D341Med (cell line): ENCODE data around the gene NDUFV1.

Experiments used
- DNase-seq: peaks from one replicate; pipeline ENCODE4 v3.0.0; 2012; ENCODE audit warnings: low spot score

NDUFV1 gene

DNA sequence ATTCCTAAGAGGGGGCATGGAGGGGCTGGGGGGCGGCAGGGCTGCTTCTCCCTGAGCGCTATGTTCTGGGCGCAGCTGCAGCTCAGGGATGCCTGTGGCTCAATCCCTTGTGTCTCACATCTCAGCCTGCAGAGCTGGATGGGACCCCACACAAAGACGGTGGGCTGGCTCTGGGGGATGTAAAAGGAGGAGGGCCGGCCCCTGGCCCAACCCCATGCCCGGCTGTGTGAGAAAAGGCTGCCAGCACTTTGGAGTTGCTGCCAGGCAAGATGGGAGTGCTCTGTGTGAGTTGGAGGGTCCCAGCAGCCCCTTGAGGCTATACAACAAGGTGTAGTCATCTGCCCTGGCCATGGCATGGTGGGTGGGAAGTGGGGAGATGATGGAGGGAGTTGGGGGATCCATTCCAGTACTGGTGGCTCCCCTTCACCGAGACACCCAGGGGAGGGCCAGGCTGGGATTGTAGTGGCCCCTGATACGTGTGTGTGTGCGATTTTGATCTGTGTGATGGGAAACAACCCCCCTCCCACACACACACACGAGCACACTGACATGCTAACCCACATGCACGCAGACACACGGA is 34.1 kb downstream of the NDUFV1 start:
- DNase-seq: no peak

DNA sequence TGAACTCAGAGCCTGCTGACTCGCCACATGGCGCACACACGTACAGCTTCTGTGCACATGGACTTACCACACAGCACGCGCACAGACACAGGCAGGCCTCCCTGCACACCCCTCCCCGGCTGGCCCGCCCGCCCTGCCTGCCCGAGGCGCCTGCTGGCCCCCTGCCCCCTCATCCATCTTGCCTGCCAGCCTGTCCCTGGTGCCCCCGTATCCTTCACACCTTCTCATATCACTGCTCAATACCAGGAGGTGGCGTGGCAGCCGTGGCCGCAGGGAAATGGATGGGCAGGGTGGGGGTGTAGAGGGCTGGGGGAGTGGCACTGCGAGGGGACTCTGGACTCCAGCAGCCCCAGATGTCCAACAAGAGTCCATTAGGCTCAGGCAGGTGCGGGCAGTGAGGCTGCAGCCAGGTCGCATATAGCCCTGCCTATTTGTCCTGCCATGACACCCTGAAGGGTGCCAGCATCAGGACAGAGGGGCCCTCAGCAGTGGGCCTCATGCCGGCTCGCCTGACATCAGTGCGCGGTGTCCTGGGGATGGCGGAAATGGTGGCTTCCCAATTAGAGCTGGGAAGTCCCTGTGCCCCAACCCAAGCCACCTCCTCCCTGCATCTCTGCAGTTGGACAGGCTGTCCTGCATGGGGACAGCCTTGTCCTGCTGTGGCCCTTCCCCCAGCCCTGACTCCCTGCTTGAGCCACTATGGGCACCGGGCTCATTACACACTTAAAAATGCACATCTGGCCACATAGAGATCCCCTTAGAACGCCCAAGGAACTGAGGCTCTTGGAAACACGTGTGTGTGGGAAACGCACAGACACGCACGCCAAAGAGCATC is 34.8 kb downstream of the NDUFV1 start:
- DNase-seq: peak; percentile 36

DNA sequence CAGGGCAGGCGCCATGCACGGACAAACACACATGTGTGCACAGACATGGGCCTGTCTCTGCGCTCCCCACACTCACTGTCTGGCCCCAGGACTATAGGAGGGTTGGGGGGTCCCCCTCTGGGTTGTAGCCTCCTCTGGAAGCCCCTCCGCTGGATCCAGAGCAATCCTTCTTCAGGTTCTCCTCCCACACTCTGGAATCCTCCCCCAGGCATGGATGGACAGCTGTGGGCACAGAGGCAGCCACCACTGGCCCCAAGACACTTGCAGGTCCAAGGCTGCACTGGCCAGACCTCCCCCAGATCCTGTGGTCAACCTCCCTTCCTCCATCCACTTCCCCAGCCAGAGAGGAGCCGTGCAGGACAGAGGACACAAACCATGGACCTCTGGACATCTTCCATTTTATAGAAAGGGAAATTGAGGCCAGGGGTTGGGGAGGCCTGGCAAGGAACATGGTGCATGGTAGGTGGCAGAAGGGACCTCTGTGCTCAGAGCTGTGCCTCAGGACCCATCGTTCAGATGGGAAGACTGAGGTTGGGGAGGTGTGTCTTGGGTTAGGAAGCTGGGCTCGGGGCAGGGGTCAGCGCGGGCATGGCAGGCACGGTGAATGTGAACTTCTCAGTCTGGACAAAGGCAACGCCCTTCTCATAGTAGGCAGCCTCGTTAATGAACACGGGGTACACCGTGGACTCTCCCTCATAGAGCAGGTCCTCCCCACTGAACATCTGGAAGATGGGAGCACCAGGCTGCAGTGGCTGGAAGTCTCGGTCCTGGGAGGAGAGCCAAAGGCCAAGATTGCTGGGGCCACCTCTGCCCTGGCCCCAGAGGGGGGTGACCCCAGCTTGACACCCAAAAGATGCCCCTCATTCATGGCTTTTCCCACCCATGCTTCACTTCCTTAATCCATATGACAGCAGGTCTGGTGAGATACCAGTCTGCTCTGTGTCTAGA is 35.7 kb downstream of the NDUFV1 start:
- peak; percentile 17 for DNase-seq

DNA sequence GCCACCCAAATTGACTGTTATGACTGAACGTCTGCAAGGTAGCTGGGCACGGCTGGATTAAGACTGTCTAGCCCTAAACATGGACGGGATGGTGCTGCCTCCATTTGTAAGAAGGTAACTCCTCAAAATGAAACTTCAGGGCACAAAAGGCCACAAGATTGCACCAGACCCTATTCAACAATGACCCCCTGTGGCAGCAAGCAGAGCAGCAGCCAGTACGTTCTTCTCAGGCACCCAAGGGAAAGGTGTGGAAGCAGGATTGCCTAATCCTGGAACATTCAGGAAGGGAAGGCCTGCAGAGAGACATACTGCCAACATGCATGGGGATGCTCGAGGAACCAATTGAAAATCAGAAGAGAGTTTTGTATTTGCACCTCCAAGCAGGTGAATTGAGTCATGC is 37.3 kb downstream of the NDUFV1 start:
- DNase-seq: no peak

DNA sequence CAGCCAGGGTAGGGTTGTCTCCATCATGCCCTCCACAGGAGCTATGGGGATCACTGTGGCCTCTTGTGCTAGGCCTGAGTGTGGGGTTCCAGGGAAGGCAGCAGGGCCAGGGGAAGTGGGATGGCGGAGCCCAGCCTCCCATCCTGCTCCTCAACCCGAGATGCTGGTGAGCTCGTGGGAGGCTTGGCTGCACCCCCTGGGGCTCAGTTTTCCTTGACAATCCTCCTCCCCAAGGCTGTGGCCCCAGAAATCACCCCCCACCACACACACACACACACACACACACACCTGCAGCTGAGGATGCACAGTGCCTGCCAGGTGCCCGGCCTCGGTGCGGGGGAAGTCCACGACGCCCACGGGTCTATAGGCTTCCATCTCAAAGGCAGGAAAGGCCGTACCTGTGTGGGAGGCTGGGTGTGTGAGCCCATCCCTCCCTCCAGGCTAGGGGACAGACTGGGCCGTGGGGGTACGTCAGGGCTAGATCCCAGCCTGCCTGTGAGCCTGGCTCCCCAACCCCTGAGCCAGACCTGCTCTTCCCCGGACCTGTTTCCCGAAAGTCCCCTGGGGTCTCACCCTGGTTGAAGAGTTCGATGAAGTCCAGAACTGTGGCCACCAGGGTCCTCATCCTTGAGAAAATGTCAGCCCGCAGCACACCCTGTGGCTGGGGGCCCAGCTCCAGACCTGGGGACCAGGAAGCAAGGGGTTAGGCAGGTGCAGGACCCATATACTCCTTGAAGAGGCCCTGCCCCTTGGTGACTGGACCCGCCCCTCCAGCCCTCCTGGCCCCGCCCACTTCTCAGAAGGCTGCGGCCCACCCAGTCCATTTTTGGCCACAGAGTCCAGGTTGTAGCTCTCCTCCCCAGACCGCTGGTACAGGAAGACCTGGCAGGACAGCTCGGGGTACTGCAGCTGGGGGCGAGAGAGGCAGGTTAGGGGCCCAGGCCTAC is 38.0 kb downstream of the NDUFV1 start:
- DNase-seq: no peak

DNA sequence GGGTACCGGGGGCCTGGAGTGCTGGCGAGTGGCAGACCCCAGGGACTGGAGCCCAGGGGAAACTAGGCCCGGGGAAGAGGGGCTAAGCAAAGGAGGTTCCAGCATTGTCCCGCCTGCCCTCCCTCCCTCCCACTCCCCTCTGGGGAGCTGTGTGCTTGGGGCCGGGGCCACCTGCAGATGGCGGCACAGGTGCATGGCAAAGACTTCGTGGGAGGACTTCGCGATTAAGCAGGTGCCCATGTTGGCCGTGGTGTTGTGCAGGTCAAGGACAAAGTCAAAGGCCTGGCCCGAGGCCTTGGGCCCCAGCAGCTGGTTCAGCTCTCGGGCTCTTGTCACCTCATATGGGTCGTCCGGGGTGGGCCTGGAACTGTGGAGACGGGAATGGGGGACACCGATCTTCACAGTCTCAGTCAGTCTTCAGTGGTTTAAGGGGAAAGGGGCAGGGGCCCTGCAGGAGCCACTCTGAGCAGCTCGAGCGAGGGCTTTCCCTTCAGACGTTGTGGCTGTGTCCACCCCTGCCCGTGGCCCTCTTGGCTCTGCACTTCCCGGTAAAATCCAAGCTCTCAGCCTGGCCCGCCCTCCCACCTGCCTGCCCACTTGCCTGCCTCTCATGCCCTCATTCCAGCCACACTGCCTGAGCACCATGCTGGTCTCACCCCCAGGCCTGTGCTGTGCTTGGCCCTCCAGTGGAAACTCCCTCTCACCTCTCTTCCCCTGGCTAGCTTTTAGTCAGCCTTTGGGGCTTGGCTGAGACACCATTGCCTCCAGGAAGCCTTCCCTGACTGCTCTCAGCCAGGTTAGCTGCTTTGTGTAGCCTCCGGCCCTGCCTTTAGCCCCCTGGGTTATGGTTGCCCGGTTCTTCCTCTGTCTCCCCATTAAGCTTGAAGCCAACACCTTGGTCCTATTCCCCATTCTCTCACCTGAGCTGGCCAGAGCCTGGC is 39.1 kb downstream of the NDUFV1 start:
- no peak for DNase-seq

DNA sequence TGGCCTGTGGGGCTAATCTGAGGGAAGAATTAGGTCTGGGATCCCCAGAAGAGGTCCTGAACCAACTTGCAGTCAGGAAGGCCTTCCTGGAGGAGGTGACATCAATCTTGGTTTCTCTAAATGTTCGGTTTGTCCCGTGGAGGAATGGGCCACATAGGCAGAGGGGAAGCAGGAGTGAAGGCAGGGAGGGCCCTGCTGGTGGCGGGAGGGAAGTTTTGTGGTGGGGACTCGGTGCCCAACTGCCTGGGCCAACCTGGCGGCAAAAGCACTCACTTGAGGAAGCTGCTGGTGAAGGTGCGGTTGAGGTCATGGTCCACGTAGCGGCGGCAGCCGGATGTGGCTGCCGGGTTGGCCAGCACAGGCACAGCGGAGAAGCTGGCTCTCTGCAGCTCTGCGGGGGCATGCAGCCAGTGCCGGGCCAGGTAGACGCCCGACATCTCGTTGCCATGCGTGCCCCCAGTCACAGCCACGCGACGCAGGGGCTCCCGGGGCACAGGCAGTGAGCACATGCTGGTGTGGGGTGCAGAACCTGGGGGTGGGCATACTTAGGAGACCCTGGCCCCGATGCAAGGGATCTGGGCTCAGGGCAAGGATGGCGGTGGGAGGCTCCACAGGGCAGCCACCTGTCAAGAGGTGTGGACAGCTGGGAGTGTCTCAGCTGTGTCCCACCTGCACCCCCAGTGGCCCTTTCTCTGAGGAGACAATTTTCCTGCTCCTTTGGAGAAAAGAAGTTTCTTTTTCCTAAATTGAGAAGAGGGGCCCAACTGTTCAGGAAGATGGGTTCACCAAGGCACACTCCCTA is 40.0 kb downstream of the NDUFV1 start:
- no peak for DNase-seq

DNA sequence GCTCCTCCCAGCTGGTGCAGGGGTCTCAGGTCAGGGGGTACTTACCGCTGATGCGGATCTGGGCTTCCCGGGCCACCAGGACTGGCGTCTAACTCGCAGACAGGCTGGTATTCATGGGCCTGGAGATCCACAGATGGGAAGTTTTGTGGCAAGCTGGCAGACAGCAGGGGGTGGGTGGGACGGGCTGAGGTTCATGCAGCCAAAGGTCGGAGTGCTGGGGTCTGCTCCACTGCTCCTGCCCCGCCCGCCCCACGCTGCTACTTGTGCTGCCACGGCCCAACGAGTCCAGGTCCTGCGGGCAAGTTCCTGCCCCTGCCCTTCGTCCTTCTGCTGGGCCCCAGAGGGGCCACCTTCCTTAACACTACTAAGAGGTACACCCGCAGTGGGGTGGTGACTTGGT is 40.7 kb downstream of the NDUFV1 start:
- no peak for DNase-seq

DNA sequence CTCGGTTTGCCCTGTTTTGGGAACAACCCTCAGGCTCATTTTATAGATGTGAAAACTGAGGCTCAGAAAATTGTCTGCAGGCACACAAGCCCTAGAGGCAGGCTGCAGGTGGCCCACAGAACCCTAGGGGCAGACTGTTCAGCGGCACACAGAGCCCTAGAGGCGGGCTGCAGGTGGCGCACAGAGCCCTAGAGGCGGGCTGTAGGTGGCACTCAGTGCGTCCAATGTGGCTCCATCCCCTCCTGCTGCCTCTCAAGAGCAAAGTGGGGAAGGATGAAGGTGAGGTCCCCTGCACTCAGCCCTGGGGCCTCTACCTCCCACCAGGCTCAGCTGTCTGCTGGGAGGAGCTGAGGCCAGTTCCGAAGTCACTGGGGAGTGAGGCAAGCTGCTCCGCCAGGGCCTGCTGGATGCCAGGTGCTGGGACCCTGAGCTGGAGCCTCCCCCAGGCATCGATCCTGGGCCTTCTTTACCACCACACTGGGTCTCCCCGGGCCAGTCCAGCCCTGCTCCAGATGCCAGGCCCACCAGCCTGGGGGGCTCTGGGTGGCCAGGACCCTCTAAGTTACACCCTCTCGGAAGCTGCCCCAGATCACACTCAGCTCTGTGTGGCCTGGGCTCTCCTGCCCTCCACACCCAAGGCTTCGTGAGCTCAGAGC is 41.5 kb downstream of the NDUFV1 start:
- DNase-seq: peak; percentile 82

DNA sequence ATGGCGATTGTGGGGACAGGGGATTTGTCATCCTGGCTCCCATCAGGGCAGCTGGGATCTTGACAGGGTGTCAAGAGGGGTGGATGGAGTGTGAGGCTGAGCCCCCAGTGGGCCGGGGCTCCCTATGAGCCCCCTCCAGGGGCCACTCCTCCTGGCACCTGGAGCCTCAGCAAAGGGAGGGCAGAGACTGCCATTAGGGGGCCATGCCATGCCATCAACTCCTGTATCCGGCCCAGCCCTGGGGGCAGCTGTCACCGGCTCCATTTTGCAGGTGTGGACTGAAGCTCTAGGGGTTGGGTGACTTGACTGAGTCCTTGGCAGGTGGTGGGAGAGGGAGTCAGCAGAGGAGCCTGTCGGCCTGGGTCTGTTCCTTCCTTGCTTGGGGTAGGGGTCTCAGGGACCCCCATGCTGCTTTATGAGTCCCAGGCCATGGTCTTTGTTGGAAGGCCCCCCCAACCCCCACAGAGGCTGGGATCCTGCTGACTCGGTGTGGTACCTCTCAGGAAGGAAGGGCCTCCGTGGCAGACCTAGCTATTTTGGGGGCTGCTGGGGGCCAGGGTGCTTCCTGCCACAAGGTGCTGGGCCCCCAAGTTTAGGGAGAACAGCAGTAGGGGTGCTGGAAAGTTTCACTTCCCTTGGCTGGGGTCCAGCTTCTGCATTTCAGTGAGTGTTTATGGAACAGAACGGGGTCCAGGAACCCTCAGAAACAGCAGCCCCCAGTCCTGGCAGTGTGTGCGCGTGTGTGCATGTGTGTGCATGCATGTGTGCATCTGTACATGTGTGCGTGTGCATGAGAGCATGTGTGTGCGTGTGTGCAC is 42.3 kb downstream of the NDUFV1 start:
- DNase-seq: no peak

DNA sequence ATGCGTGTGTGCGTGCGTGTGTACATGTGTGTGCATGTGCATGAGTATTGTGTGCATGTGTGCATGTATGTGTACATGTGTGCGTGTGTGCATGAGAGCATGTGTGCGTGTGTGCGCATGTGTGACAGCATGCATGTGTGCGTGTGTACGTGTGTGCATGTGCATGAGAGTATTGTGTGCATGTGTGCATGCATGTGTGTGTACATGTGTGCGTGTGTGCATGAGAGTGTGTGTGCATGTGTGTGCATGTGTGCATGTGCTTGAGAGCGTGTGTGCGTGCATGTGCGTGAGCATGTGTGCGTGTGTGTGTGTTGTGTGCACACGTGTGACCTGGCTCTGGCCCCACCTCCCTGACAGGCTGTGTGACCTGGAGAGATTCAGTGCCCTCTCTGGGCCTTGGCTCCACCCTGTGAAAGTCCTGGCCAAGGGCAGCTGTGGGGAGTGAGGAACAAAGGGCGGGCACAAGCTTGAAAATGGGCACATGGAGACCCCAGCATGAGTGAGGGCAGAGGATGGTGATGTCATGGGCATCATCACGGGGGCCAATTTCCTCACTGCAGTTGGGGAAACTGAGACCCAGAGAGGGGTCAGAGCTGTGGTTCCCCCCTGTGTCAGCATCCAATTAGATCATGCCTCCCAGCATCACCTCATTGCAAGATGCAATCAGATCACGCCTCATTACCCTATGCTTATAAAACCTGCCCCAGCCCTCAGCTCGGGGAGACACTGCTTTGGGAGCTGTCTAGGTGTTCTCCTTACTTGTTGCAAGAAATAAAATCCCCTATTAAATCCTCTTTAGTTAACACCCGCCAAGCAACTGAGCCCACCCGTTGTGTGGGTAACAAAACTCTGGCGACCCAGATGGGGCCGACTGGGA is 43.1 kb downstream of the NDUFV1 start:
- DNase-seq: no peak

DNA sequence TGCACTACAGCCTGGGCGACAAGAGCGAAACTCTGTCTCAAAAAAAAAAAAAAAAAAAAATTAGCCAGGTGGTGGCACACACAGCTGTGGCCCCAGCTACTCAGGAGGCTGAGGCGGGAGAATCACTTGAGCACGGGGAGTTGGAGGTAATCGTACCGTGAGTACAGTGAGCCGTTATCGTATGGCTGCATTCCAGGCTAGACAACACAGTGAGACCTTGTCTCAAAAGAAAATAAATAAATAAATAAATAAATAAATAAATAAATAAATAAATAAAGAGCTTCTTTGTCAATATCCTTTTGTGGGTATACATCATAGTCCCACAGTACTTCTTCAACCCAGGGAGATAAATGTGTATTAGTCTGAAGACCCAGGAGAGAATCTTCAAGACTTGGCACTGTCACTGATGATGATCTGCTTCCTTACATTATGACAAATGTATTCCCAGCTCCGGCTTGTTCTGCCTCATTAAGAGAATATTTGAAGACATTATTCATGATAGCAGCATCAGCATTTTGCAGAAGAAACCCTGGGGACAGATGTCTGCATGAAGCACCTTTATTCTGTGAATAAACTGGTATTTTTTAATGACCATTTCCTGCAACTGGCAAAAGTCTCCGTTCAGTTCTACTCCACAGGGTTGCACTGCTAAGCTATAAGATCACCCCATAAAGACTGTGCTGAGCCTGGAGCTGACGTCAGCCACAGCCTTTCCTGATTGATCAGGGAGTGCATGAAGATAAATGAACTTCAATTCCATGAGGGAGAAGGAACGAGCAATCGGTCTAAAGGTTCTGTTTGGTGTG is 45.4 kb downstream of the NDUFV1 start:
- DNase-seq: no peak

DNA sequence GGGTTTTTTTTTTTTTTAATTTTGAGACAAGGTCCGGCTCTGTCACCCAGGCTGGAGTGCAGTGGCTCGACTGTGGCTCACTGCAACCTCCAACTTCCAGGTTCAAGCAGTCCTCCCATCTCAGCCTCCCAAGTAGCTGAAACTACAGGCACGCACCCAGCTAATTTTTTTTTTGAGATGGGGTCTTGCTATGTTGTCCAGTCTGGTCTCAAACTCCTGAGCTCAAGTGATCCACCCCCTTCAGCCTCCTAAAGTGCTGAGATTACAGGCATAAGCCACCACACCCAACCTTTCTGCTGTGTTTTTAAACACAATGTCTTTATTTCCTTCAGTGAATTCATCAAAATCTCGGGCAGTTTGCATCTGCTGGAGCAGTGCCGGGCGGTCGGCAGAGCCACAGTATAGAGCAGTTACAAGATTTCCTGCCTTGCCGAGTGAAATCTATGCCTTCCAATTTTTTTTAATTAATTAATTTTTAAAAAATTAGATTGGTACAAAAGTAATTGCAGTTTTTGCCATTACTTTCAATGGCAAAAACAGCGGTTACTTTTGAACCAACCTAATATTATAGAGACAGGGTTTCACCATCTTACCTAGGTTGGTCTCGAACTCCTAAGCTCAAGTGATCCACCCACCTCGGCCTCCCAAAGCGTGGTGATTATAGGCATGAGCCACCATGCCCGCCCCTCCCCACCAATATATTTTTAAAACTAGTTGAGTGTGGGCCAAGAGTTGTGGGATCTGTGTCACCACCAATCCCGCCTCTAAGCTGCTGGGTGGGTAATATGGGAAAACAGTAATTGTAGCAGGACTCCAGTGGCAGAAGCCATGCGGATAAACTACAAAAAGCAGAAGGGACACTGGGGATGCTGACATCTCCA is 46.5 kb downstream of the NDUFV1 start:
- no peak for DNase-seq

DNA sequence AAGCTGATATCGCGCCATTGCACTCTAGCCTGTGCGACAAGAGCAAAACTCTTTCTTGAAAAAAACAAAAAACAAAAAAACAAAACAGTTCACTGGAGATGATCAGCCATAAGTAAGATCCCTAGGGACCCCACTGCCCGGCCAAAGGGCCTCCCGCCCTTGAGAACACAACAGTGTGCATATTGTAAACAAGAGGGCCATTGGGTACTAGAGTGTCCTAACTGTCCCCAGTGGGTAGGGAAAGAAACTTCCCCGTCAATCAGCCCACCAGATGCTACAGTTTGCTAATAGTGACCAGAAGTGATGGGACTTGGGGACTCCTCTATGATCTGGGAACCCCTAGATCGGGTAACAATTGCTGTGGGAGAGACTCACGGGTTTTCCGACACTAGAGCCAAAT is 47.5 kb downstream of the NDUFV1 start:
- no peak for DNase-seq

DNA sequence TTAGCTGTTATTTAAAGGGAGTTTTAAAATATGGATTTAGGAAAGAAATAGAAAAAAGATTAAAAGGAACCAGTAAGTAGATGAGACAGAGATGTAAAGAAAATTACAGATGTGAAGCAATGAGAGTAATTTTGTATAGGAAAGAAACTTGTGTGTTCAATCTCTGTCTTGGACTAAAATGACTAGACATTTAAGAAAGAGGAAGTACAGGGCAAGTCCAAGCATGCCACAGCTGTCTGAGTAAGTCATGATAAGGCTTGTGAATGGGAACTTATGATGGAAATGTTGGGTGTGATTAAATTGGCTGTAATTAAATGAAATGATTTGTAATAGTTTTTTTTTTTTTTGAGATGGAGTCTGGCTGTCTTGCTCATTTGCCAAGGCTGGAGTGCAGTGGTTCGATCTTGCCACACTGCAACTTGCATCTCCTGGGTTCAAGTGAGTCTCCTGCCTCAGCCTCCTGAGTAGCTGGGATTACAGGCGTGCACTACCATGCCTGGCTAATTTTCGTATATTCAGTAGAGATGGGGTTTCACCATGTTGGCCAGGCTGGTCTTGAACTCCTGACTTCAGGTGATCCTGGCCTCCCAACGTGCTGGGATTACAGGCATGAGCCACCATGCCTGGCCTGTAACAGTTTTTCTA is 49.7 kb downstream of the NDUFV1 start:
- no peak for DNase-seq
